NCI-H82 treated with DMSO at 0.1 percent for 48 hours (cell line): ENCODE data around the gene SAC3D1.
A peak's percentile ranks its signal among the peaks of the same experiment; 100 is the strongest.
"Not testable (repeated sequence)": the region's sequence is repeated elsewhere in the genome, so short reads cannot be mapped to it uniquely, and the experiment has no call there.

ENCODE experiments used
- DNase-seq: peaks from one replicate; lab custom pipeline; 2025; ENCODE audit not compliant: unreplicated experiment; lab: John Stamatoyannopoulos, UW

SAC3D1 gene

GRCh38 chr11:65023502-65023901, 17.5 kb upstream of the SAC3D1 start:
- not testable (repeated sequence) for DNase-seq

- no peak for DNase-seq
Observed at GRCh38 chr11:65026810-65027209, 14.2 kb upstream of the SAC3D1 start.

DNA sequence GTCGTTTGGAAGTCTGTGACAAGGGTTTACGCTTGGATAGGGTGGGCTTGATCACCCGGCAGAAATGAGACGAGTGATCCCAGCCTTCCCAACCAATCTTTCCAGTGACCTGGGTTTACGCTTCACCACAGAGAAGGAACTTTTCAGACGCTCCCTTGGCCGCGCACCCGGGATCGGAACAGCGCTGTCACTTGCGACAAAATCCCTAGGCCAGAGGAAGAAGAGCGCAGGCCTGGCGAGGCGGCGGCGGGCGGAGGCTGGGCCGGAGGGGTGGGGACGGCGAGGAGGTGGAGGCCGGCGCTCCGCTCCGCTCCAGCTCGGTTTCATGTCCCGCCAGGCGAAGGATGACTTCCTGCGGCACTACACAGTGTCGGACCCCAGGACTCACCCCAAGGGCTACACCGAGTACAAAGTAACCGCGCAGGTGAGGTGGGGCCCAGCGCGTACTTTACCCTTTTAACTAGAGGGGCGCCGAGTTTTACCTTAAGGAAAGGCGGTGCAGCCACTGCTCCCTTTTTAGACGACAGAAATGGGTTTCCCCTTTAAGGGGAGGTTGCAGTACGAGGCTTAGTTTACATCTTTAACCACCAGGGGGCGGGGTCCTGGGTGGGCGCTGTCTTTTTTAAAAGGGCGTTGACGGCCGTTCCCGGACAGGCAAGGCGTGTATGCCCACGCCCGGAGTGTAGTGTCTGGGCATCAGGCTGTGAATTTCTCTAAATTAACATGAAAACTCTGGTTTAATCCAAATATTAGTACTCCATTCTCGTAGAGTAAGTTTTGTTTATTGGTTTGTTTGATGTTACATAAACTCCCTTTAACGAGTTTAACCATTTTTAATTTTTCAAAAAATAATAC, 13.6 kb upstream of the SAC3D1 start, which contains the start of gene SNX15:
SNX15 (plus strand) TSS at position 227 of the 855 bp plus-strand sequence; CDS start at position 326, 99 bp downstream.
- peak; percentile 95 for DNase-seq

- no peak for DNase-seq
Observed at GRCh38 chr11:65032216-65032615, 8.8 kb upstream of the SAC3D1 start.

- DNase-seq, result no peak
Observed at GRCh38 chr11:65034423-65034822, 6.6 kb upstream of the SAC3D1 start.

DNA sequence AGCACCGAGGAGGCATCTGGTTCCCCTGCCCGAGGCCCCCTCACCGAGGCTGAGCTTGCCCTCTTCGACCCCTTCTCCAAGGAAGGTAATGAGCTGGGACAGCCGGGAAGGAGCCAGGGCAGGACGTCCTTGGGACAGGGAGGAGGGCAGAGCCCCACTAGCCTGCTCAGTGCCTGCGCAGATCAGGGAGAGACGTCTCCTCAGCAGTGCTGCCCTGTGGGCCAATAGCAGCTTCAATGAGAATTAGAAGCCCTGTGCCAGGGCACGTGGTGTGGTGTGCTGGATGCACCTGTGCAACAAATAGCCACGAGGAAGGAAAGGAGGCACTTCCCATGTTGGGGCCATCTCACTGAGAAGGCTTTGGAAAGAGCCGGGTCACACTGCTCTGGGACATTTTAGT, 5.4 kb upstream of the SAC3D1 start:
- no peak for DNase-seq

GRCh38 chr11:65036931-65037330, 4.1 kb upstream of the SAC3D1 start:
- DNase-seq, result no peak

DNA sequence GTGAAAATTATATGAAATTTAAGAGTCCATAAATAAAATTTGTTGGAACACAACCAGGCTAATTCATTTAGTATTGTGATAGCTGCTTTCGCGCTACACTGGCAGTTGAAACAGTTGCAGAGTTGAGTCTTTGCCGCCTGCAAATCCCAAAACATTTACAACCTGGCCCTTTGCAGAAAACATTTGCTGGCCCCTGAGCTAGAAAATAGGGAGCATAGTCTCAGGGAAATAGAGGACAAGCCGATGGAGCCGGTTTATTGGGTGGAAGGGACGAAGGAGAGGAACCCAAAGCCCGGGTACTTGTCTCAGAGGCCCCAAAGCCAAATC, 527 bp upstream of the SAC3D1 start:
- DNase-seq, result no peak

DNA sequence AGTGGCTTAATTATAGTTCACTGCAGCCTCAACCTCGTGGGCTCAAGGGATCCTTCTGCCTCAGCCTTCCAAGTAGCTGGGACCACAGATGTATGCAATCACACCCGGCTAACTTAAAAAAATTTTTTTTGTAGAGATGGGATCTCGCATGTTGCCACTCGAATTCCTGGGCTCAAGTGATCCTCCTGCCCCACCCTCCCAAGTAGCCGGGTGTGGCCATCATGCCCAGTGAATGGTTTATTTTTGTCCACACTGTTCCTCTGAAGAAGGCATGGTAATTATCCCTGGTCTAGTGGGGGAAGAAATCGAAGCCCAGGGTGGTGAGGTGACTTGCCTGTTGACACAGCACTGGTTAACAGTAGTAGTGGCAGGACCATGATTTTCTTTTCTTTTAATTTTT, 1.9 kb downstream of the SAC3D1 start:
- no peak for DNase-seq

- no peak for DNase-seq
Observed at GRCh38 chr11:65043881-65044501, 3.0 kb downstream of the SAC3D1 start.

- no peak for DNase-seq
Observed at GRCh38 chr11:65045061-65045460, 4.1 kb downstream of the SAC3D1 start.

DNA sequence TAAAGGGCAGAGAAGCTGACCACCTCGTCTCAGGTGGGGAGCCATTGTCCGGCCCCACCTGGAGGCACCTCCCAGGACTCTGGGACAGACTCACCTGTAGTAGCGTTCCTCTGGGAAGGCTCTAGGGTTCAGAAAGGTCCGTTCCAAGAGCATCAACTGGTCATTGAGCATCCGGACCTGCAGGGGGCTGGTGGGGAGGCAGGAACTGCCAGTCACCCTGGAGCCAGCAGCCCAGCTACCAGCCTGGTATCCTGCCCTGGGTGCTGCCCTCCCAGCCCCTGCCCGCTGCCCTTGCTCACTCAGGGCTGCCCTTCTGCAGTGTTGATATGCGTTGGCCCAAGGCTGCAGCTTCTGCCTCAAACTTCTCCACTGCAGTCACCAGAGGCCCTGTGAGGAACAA, 4.7 kb downstream of the SAC3D1 start:
- DNase-seq, result no peak

GRCh38 chr11:65047581-65048422, 6.8 kb downstream of the SAC3D1 start:
- DNase-seq, result no peak

- DNase-seq, result no peak
Observed at GRCh38 chr11:65051398-65051858, 10.4 kb downstream of the SAC3D1 start.

GRCh38 chr11:65053827-65054508, 13.0 kb downstream of the SAC3D1 start:
- DNase-seq, result no peak

DNA sequence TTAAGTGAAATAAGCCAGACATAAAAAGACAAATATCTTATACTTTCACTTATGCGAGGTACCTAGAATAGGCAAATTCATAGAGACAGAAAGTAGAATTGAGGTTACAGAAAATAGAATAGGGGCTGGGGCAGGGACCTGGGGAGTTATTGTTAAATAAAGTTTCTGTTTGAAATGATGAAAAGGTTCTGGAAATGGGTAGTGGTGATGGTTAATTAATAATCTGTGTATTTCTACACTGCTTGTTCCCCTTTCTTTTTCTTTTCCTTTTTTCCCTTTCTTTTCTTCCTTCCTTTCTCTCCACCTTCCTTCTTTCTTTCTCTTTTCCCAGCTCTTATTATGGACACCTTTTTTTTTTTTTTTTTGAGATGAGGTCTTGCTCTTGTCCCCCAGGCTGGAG, 14.5 kb downstream of the SAC3D1 start:
- DNase-seq, result no peak

DNA sequence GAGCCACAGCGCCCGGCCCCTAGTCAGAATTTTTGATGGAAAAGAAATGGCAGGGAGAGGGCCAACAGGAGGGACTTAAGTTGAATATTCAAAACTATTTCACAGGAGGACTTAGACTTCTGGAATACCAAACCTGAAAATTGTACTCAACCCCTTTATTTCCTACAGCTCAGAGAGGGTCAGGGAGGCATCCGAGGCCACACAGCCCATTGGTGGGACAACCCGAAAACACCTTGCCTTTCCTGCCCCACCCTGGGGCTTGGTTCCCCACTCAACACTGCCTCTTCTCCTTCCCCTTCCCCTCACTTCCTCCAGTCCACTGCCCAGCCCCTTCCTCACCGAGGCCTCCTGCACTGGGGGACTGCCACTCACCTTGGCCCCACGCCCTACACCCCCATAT, 16.0 kb downstream of the SAC3D1 start:
- no peak for DNase-seq

DNA sequence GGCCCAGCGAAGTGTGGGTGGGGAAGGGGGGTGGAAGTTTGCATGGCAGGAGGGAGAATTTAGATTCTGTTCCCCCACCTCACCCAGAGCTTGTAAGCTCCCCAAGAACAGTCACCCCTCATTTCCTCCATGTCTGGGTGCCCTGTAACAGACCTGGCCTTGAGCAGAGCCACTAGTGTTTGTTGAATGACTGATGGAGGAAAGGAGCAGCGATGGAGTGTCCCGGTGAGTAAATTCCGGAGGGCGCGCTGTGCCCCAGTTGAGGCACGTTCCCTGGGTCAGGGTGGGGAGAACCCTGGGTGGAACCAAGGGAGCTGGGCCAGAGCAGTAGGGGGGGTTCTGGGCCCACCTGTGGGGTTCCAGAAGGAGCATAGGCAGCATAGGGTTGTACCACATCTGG, 16.5 kb downstream of the SAC3D1 start:
- no peak for DNase-seq

DNA sequence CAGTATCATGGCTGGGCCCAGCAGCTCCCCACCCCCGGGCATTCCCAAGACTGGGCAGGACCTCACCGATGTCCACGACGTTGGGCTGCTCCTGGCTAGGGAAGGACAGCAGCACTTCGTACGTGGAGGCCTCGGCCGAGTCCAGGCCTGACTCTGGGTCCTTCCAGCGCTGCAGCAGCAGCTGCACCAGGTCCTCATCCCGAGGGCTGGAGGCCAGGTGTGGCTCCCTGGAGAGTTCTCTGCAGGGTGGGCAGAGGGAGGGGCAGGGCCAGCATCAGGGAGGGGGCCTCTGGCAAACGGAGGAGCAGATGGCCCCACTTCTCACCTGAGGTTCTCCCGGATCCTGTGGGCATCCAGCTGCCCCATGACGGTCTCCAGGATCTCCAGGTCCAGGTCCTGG, 17.0 kb downstream of the SAC3D1 start:
- no peak for DNase-seq

DNA sequence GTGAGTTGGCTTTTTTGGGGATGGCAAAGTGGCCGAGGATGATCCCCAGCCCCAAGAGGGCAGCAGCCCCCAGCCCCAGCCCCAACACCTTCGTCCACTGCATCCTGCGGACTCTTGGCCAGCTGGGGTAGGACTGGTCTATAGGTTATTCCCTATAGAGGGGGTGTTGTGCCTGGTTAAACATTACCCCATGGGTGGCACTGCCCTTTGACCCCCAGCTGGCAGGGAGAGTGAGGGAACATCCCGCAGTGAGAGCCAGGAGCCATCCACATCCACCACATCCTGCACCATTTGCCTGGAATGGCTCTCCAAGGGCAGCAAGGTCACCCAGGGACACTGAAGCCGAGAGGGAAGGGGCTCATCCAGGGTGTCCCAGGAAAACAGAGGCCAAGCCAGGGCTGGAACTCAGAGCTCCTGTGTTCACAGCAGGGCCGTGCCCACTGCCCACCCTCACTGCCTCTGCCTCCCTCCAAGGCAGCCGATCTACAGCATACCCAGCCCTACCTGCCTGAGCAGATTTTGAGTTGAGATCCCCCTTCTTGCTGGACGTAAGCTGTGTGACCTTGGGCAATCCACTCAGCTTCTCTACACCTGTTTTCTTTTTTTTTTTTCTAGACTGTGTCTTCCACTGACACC, 17.5 kb downstream of the SAC3D1 start, which contains the start of gene NAALADL1:
NAALADL1 (minus strand) TSS at position 135 of the 636 bp plus-strand sequence; CDS start at position 103, 32 bp downstream.
- no peak for DNase-seq
